22Rv1 (cell line): ENCODE data around the gene ATP6V1E1.
"Not testable (repeated sequence)": the region's sequence is repeated elsewhere in the genome, so short reads cannot be mapped to it uniquely, and the experiment has no call there.

Experiments
- ZFX ChIP-seq: fragments of 450-650 bp; IDR thresholded peaks from 2 replicates; pipeline ENCODE4 v1.6.1; 2017; ENCODE audit warnings: antibody characterized with exemption, borderline replicate concordance
- TF ChIP-seq, protein P1 (sequence below): fragments of 450-650 bp; IDR thresholded peaks from 2 replicates; pipeline ENCODE4 v1.5.1; 2017; ENCODE audit warnings: mild to moderate bottlenecking

DNA sequence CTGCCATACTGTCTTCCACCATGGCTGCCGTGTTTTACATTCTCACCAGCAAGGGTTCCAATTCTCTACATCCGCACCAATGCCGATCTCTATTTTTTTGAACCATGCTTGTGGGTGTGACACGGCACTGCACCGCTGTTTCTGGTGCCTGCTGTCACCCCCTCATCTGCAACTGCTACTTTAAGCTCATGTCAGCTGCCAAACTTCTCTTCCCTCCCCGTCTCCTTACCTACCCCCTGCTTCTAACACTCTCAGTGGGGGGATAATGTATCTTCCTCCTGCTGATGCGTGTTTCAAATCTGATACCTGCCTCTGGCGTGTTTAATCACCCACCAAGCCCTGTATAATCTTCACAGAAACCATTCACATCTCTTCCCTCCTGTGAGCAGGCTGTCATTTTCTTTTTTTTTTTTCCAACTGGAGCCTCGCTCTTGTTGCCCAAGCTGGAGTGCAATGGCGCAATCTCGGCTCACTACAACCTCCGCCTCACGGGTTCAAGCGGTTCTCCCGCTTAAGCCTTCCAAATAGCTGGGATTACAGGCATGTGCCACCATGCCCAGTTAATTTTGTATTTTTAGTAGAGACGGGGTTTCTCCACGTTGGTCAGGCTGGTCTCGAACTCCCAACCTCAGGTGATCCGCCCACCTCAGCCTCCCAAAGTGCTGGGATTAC, 62.4 kb downstream of the ATP6V1E1 start:
- TF ChIP-seq ZFX, result not testable (repeated sequence)
- TF ChIP-seq, protein P1, sequence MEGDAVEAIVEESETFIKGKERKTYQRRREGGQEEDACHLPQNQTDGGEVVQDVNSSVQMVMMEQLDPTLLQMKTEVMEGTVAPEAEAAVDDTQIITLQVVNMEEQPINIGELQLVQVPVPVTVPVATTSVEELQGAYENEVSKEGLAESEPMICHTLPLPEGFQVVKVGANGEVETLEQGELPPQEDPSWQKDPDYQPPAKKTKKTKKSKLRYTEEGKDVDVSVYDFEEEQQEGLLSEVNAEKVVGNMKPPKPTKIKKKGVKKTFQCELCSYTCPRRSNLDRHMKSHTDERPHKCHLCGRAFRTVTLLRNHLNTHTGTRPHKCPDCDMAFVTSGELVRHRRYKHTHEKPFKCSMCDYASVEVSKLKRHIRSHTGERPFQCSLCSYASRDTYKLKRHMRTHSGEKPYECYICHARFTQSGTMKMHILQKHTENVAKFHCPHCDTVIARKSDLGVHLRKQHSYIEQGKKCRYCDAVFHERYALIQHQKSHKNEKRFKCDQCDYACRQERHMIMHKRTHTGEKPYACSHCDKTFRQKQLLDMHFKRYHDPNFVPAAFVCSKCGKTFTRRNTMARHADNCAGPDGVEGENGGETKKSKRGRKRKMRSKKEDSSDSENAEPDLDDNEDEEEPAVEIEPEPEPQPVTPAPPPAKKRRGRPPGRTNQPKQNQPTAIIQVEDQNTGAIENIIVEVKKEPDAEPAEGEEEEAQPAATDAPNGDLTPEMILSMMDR, result not testable (repeated sequence)
